ENCODE measurements around the gene PITPNB. TPM values are rescaled to one million over a fixed set of nuclear protein-coding genes. Genes with fewer than 3 reads are reported as not detected.

PITPNB gene
- total RNA-seq, 1 experiment from 2014 or later, result 82.6 TPM

GRCh38 chr22:27952779-27953178 lies 33.7 kb upstream of the PITPNB start:
- Histone ChIP-seq H3K4me2 (ENCODE audit: low read length) (peak overlapping the region; percentile 47; the same call in 1 of the 2 replicates), H3K79me2 (ENCODE audit: insufficient read depth, low read length) (no peaks in the 10 kb centered on the region), H3K27me3 (ENCODE audit: insufficient read depth, low read length) (no peaks in the 10 kb centered on the region), H3K27ac (ENCODE audit: low read depth, low read length) (peak overlapping the region; percentile 47; the same call in 1 of the 2 replicates), H3K9me2 (ENCODE audit: insufficient read depth) (no peaks in the 10 kb centered on the region), H3K36me3 (ENCODE audit: control insufficient read depth in 1 of 2, insufficient read depth in 2 of 2, low read length in 2 of 2) (no peaks in the 10 kb centered on the region), H4K20me1 (ENCODE audit: insufficient read depth) (no peaks in the 10 kb centered on the region), H2AFZ (ENCODE audit: low read depth, low read length, poor library complexity, severe bottlenecking) (no peak overlapping the region), H3K4me3 (replicated peaks in 1 of 2; ENCODE audit: low read depth in 1 of 2, low read length in 2 of 2) (no peak overlapping the region), H3K9me3 (ENCODE audit: control insufficient read depth in 1 of 2, insufficient read depth in 1 of 2, low read depth in 1 of 2, low read length in 2 of 2) (no peaks in the 10 kb centered on the region), H3K4me1 (ENCODE audit: control insufficient read depth in 1 of 2, insufficient read depth in 2 of 2, low read length in 2 of 2) (peaks cover 18% of the 10 kb centered on the region in 2 experiments), H3K9ac (ENCODE audit: low read length) (no peak overlapping the region)
- TF ChIP-seq EZH2phosphoT487 (IDR thresholded peaks at IDR 0.05; ENCODE audit: borderline replicate concordance) (no peak), SP1 (IDR thresholded peaks at IDR 0.05; ENCODE audit: low read depth) (no peak), MAX (IDR thresholded peaks at IDR 0.05) (no peak), SRF (IDR thresholded peaks at IDR 0.05; ENCODE audit: low read depth) (no peak)
- TF ChIP-seq, protein P1, sequence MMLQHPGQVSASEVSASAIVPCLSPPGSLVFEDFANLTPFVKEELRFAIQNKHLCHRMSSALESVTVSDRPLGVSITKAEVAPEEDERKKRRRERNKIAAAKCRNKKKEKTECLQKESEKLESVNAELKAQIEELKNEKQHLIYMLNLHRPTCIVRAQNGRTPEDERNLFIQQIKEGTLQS (IDR thresholded peaks at IDR 0.05), result no peak
- intact Hi-C loops (cut with micrococcal nuclease), result no loop called here
- ATAC-seq (no peak), DNase-seq (ENCODE audit: low read depth, low spot score) (no peak)
- POLR2A ChIA-PET, result no interaction called here
- no TSS peak for BruUV-seq (replicated peaks)
- RAD21 ChIA-PET (ENCODE audit: low non-redundant PET in 1 of 2, low total read pairs in 2 of 2, uncharacterized antibody in 2 of 2, unreplicated experiment in 2 of 2), result no interaction called here
- CTCF ChIA-PET, result no interaction called here

DNA sequence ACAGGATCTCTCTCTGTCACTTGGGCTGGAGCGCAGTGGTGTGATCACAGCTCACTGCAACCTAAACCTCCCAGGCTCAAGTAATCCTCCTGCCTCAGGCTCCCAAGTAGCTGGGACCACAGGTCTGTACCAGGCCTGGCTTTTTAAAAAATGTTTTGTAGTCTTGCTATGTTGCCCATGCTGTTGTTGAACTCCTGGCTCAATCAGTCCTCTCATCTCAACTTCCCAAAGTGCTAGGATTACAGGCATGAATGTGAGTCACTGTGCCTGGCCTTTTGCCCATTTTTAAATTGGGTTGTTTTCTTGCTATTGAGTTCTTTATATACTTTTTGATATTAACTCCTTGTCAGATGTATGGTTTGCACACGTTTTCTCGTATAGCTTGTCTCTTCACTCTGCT lies 33.0 kb upstream of the PITPNB start:
- ChIA-PET RAD21 (ENCODE audit: low non-redundant PET in 1 of 2, low total read pairs in 2 of 2, uncharacterized antibody in 2 of 2, unreplicated experiment in 2 of 2) (no interaction called here), POLR2A (no interaction called here), CTCF (no interaction called here)
- Histone ChIP-seq H3K9me2 (ENCODE audit: insufficient read depth) (no peaks in the 10 kb centered on the region), H3K4me3 (replicated peaks in 1 of 2; ENCODE audit: low read depth in 1 of 2, low read length in 2 of 2) (no peak overlapping the region), H3K27me3 (ENCODE audit: insufficient read depth, low read length) (no peaks in the 10 kb centered on the region), H3K27ac (ENCODE audit: low read depth, low read length) (peak overlapping the region; percentile 47), H3K9me3 (ENCODE audit: control insufficient read depth in 1 of 2, insufficient read depth in 1 of 2, low read depth in 1 of 2, low read length in 2 of 2) (no peaks in the 10 kb centered on the region), H3K36me3 (ENCODE audit: control insufficient read depth in 1 of 2, insufficient read depth in 2 of 2, low read length in 2 of 2) (no peaks in the 10 kb centered on the region), H2AFZ (ENCODE audit: low read depth, low read length, poor library complexity, severe bottlenecking) (no peak overlapping the region), H3K79me2 (ENCODE audit: insufficient read depth, low read length) (no peaks in the 10 kb centered on the region), H3K4me2 (ENCODE audit: low read length) (peak overlapping the region; percentile 47), H4K20me1 (ENCODE audit: insufficient read depth) (no peaks in the 10 kb centered on the region), H3K4me1 (ENCODE audit: control insufficient read depth in 1 of 2, insufficient read depth in 2 of 2, low read length in 2 of 2) (peaks cover 18% of the 10 kb centered on the region in 2 experiments), H3K9ac (ENCODE audit: low read length) (no peak overlapping the region)
- intact Hi-C loops (cut with micrococcal nuclease), result no loop called here
- BruUV-seq (replicated peaks), result no TSS peak
- peak; percentile 73 for ATAC-seq
- DNase-seq (ENCODE audit: low read depth, low spot score), result no peak
- TF ChIP-seq CEBPB (IDR thresholded peaks at IDR 0.05; ENCODE audit: low read depth), result no peak
- TF ChIP-seq RAD21 (IDR thresholded peaks at IDR 0.05; ENCODE audit: low read depth), result no peak
- no peak for TF ChIP-seq POLR2AphosphoS5 (IDR thresholded peaks at IDR 0.05; ENCODE audit: low read depth, low read length)
- TF ChIP-seq SP1 (IDR thresholded peaks at IDR 0.05; ENCODE audit: low read depth), result no peak
- TF ChIP-seq, protein P2, sequence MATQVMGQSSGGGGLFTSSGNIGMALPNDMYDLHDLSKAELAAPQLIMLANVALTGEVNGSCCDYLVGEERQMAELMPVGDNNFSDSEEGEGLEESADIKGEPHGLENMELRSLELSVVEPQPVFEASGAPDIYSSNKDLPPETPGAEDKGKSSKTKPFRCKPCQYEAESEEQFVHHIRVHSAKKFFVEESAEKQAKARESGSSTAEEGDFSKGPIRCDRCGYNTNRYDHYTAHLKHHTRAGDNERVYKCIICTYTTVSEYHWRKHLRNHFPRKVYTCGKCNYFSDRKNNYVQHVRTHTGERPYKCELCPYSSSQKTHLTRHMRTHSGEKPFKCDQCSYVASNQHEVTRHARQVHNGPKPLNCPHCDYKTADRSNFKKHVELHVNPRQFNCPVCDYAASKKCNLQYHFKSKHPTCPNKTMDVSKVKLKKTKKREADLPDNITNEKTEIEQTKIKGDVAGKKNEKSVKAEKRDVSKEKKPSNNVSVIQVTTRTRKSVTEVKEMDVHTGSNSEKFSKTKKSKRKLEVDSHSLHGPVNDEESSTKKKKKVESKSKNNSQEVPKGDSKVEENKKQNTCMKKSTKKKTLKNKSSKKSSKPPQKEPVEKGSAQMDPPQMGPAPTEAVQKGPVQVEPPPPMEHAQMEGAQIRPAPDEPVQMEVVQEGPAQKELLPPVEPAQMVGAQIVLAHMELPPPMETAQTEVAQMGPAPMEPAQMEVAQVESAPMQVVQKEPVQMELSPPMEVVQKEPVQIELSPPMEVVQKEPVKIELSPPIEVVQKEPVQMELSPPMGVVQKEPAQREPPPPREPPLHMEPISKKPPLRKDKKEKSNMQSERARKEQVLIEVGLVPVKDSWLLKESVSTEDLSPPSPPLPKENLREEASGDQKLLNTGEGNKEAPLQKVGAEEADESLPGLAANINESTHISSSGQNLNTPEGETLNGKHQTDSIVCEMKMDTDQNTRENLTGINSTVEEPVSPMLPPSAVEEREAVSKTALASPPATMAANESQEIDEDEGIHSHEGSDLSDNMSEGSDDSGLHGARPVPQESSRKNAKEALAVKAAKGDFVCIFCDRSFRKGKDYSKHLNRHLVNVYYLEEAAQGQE (IDR thresholded peaks at IDR 0.05; ENCODE audit: low read depth), result no peak
- no peak for TF ChIP-seq JUND (IDR thresholded peaks at IDR 0.05)
- no peak for TF ChIP-seq CBX3 (IDR thresholded peaks at IDR 0.05; ENCODE audit: low read depth)
- TF ChIP-seq SRF (IDR thresholded peaks at IDR 0.05; ENCODE audit: low read depth), result no peak
- TF ChIP-seq ZBTB33 (IDR thresholded peaks at IDR 0.05; ENCODE audit: extremely low read depth, insufficient replicate concordance, low read length), result no peak
- TF ChIP-seq YY1 (IDR thresholded peaks at IDR 0.05; ENCODE audit: extremely low read depth, insufficient replicate concordance, low read depth, low read length), result no peak
- no peak for TF ChIP-seq ZNF274 (IDR thresholded peaks at IDR 0.05; ENCODE audit: low read depth, low read length)
- no peak for TF ChIP-seq EZH2phosphoT487 (IDR thresholded peaks at IDR 0.05; ENCODE audit: borderline replicate concordance)
- no peak for TF ChIP-seq ZFX (IDR thresholded peaks at IDR 0.05)
- TF ChIP-seq POLR2A (IDR thresholded peaks at IDR 0.05; ENCODE audit: borderline replicate concordance, extremely low read depth, insufficient read depth, insufficient read length), result no peak
- TF ChIP-seq EZH2 (IDR thresholded peaks at IDR 0.05), result no peak

All from HCT116 (cell line).